T47D (cell line): Measurements from ENCODE around the gene HACL1.

Experiments used
- DNase-seq, 2 experiments: peaks; one replicate each; pipeline versions ENCODE4 v3.0.0 to v3.0.0-alpha.2; 2011 to 2012; ENCODE audit warnings: low read depth in 1 of 2, low spot score in 1 of 2
- JUND ChIP-seq: IDR thresholded peaks from 2 replicates; pipeline ENCODE4 v1.6.1; 2012; ENCODE audit warnings: low read depth
- in situ Hi-C: cut with HindIII; loops from 2 replicates; pipeline ENCODE4 v1.10.0; 2016; ENCODE audit warnings: low sequenced_read_pairs, low pct_unique_long_range_greater_than_20kb

HACL1 gene

DNA sequence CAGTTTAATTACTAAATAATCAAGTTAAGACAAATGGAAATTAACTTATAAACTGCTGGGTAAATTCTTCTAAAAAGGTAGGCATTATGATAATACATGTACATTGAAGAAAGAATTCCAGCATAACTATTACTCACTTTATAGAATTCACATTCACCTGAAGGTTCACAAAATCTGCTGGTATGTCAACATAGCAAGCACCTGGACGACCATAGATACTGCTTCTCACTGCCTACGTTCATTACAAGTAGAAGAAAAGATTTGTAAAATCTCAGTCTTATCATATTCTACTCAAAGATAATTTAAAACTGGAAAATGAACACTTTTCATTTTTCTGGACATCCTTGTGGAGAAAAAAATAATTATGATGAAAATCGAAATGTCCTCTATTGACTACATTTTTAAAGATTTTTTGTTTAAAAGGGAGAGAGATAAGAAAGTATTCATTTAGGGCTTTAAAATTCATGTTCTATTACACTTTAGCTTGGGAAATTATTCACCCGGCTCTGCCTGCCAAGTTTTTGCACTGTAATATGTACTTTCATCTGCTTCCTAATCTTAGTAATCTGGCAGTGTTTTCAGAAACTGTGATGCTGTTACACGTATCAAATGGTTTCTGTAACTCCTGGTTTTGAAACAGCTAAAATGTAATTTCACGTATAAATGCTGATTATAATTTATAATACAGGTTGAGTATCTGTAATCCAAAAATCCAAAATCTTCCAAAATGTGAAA, 16.1 kb downstream of the HACL1 start:
- in situ Hi-C loops, result no loop called here
- no peak for DNase-seq
- TF ChIP-seq JUND, result no peak

- no peak for DNase-seq
- in situ Hi-C loops, result no loop called here
- TF ChIP-seq JUND, result no peak
Observed at GRCh38 chr3:15581471-15582394, 19.6 kb downstream of the HACL1 start.

DNA sequence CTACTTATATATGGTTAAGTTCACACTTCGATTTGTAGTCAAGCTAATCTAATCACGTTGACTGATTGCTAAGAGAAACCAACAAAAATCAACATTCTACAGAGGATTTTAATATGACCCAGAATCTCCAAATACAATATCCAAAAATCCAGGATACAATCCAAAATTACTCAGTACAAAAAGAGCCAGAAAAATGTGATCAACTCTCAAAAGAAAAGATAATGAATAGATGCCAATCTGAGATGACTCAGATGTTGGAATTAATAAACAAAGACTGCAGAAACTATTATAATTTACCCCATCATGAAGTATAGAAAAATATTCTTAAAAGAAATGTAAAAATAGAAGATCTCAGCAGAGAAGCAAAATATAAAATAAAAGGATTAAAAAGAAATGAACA, 22.3 kb downstream of the HACL1 start:
- TF ChIP-seq JUND, result no peak
- no peak for DNase-seq
- in situ Hi-C loops, result no loop called here

DNA sequence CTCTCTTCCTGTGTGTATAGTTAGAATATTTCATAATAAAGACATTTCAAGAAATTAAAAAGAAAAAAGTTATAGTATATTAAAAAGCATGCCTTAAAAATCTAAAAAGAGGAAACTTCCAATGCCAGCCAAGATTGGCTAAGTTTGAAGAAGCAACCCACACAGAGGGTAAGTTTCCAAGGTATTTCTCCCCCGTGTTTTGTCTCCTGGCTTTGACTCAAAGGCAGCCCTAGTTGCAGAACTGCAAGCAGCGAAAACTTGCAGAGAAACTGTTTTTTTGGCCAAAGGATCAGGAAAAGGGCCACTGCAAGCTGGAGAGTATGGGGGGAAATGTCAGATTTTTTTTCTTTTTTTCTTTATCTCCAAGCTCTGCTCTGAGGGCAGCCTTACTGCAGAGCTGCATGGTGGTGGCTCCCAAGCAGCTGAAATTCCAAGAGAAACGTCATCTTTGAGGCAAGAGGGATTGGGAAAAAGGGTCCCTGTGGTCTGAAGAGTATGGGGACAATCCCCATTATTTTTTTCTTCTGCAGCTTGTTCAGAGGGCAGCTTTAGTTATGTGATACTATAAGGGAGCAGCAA, 23.0 kb downstream of the HACL1 start:
- no peak for DNase-seq
- TF ChIP-seq JUND, result no peak
- in situ Hi-C loops, result no loop called here

DNA sequence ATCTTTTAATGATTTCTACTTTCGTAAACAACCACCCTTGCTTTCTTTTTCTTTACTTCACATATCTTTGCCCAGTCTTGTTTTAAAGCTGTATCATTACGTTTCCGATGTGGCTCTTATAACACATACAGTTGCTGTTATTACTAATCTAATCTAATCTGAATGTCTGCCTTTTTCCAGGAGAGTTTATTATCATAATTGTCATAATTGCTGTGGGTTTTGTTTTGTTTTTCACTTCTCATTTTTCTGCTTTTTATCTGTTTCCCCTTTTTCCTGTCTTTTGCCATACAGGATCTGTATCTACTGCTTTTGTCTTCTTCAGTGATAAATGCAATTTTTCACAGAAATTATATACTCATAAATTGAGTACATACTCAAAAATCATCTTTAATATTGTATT, 24.9 kb downstream of the HACL1 start:
- no peak for TF ChIP-seq JUND
- no peak for DNase-seq
- in situ Hi-C loops, result no loop called here

DNA sequence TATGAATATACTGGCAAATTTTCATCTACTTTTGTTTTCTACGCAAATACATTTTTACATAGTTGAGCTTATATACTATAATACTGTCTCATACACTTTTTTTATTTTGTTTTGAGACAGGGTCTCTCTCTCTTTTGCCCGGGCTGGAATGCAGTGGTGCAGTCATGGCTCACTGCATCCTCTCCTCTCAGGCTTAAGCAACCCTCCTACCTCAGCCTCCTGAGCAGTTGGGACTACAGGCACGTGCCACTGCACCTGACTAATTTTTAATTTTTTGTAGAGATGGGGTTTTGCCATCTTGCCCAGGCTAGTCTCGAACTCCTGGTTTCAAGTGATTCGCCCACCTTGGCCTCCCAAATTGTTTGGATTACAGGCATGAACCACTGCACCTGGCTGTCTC, 25.9 kb downstream of the HACL1 start:
- in situ Hi-C loops, result no loop called here
- no peak for TF ChIP-seq JUND
- no peak for DNase-seq

- in situ Hi-C loops, result no loop called here
- peak in 1 of 2 experiments; percentile 38 for DNase-seq
Observed at GRCh38 chr3:15572138-15572537, 29.2 kb downstream of the HACL1 start.

DNA sequence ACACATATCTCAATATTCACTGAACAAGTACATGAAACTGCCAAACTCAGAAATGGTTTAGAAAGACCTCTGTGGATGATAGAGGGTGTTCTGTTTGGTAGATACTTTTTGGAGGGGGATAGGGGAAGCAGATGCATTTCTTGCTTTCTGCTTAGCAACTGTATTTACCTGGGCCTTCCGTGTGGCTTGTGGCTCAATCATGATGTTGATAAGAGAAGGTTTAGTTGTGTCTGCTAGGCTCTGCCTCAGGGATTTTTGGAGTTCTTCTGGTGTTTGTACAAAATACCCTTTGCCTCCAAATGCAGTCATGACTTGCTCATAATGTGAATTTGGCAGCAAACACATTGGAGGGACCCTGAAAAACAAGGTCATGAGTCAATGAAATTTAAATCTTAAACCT, 38.2 kb downstream of the HACL1 start:
- in situ Hi-C loops, result no loop called here
- no peak for TF ChIP-seq JUND
- no peak for DNase-seq

More at GRCh38 chr3:15572138-15572537, 29.2 kb downstream of the HACL1 start:
- TF ChIP-seq JUND, result no peak

- no peak for TF ChIP-seq JUND
- DNase-seq, result no peak
- in situ Hi-C loops, result no loop called here
Observed at GRCh38 chr3:15562560-15562959, 38.8 kb downstream of the HACL1 start.

DNA sequence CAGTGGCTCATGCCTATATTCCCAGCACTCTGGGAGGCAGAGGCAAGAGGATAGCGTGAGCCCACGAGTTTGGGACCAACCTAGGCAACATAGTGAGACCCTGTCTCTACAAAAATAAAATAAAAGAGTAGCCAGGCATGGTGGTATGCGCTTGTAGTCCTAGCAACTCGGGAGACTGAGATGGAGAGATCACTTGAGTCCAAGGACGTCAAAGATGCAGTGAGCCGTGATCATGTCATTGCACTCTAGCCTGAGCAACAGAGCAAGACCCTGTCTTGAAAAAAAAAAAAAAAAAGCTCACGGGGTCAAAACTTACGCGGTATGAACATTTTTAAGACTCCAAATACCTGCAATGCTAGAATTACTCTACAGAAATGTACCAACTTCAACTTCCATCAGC, 42.8 kb downstream of the HACL1 start:
- TF ChIP-seq JUND, result no peak
- no peak for DNase-seq
- in situ Hi-C loops, result no loop called here

GRCh38 chr3:15557511-15557946, 43.8 kb downstream of the HACL1 start:
- peak; percentile 13 to 86 for DNase-seq
- in situ Hi-C loops, result no loop called here
- no peak for TF ChIP-seq JUND

GRCh38 chr3:15556512-15556911, 44.9 kb downstream of the HACL1 start:
- in situ Hi-C loops, result no loop called here

DNA sequence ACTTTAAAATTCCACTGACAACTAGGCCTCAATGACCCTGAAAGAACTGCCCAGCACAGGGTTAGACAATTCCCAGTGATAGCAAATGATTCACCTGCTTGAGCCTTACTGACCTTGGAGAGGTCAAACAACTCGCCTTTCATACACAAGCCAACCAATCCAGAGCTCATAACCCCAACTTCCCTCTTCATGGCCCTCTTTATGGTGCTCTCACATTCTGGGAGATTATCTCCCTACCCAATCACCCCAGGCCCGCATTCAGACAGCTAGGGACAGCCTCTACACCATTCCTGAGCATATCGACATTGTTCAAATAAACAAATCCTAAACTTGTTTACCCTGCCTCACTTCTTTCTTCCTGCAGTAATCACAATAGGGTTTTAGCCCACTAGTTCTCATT, 47.6 kb downstream of the HACL1 start:
- no peak for DNase-seq
- TF ChIP-seq JUND, result no peak
- in situ Hi-C loops, result no loop called here

More at GRCh38 chr3:15556512-15556911, 44.9 kb downstream of the HACL1 start:
- no peak for DNase-seq
- no peak for TF ChIP-seq JUND
